ENCODE measurements around the gene NRXN3. TPM values are rescaled to one million over a fixed set of nuclear protein-coding genes. Genes with fewer than 3 reads are reported as not detected.

NRXN3 gene
- total and polyA plus RNA-seq, 5 donors from 2014 or later = not detected

- Histone ChIP-seq H3K9me3 (ENCODE audit: control insufficient read depth in 2 of 2, low read length in 2 of 2) (no peaks in the 10 kb centered on the region), H3K4me3 (ENCODE audit: low read depth, low read length) (no peak overlapping the region), H3K27ac (ENCODE audit: insufficient read depth, low read length, poor library complexity, severe bottlenecking) (no peak overlapping the region), H3K36me3 (ENCODE audit: control insufficient read depth, insufficient read depth, low read length) (no peaks in the 10 kb centered on the region), H3K27me3 (ENCODE audit: control insufficient read depth, insufficient read depth, low read length) (no peaks in the 10 kb centered on the region), H3K4me1 (ENCODE audit: control insufficient read depth, insufficient read depth, low read length, poor library complexity, severe bottlenecking) (no peaks in the 10 kb centered on the region)
- Mint-ChIP-seq H3K27me3 (no peaks in the 10 kb centered on the region), H3K4me1 (no peaks in the 10 kb centered on the region), H3K4me3 (no peak overlapping the region), H3K36me3 (no peaks in the 10 kb centered on the region), H3K9me3 (peaks cover 0 to 3% (median 0%) of the 10 kb centered on the region in 7 donors), H3K27ac (no peak overlapping the region)
- ATAC-seq (ENCODE audit: low read depth in 2 of 2) (no peak), DNase-seq (no peak)
Observed at GRCh38 chr14:79407572-79407971, 1237.4 kb downstream of the NRXN3 start.

GRCh38 chr14:79408696-79409095 lies 1238.5 kb downstream of the NRXN3 start:
- H3K36me3 Mint-ChIP-seq = no peaks in the 10 kb centered on the region
- H3K9me3 Mint-ChIP-seq = peaks cover 0 to 4% (median 0%) of the 10 kb centered on the region in 7 donors
- H3K4me1 Mint-ChIP-seq = no peaks in the 10 kb centered on the region
- H3K9me3 ChIP-seq (ENCODE audit: control insufficient read depth in 2 of 2, low read length in 2 of 2) = no peaks in the 10 kb centered on the region
- ATAC-seq (ENCODE audit: low read depth in 2 of 2) (no peak), DNase-seq (no peak)
- no peak overlapping the region for H3K4me3 Mint-ChIP-seq
- H3K27me3 ChIP-seq (ENCODE audit: control insufficient read depth, insufficient read depth, low read length) = no peaks in the 10 kb centered on the region
- H3K27ac Mint-ChIP-seq = no peak overlapping the region
- H3K36me3 ChIP-seq (ENCODE audit: control insufficient read depth, insufficient read depth, low read length) = no peaks in the 10 kb centered on the region
- no peaks in the 10 kb centered on the region for H3K4me1 ChIP-seq (ENCODE audit: control insufficient read depth, insufficient read depth, low read length, poor library complexity, severe bottlenecking)
- no peak overlapping the region for H3K27ac ChIP-seq (ENCODE audit: insufficient read depth, low read length, poor library complexity, severe bottlenecking)
- H3K27me3 Mint-ChIP-seq = no peaks in the 10 kb centered on the region
- H3K4me3 ChIP-seq (ENCODE audit: low read depth, low read length) = no peak overlapping the region

GRCh38 chr14:79411403-79412174 lies 1241.4 kb downstream of the NRXN3 start:
- Histone ChIP-seq H3K4me1 (ENCODE audit: control insufficient read depth, insufficient read depth, low read length, poor library complexity, severe bottlenecking) (no peaks in the 10 kb centered on the region), H3K4me3 (ENCODE audit: low read depth, low read length) (no peak overlapping the region), H3K36me3 (ENCODE audit: control insufficient read depth, insufficient read depth, low read length) (no peaks in the 10 kb centered on the region), H3K27me3 (ENCODE audit: control insufficient read depth, insufficient read depth, low read length) (no peaks in the 10 kb centered on the region), H3K27ac (ENCODE audit: insufficient read depth, low read length, poor library complexity, severe bottlenecking) (no peak overlapping the region), H3K9me3 (ENCODE audit: control insufficient read depth in 2 of 2, low read length in 2 of 2) (no peaks in the 10 kb centered on the region)
- H3K27me3 Mint-ChIP-seq = no peaks in the 10 kb centered on the region
- H3K4me1 Mint-ChIP-seq = no peaks in the 10 kb centered on the region
- H3K9me3 Mint-ChIP-seq = peaks cover 0 to 6% (median 0%) of the 10 kb centered on the region in 7 donors
- ATAC-seq (ENCODE audit: low read depth in 2 of 2) (no peak), DNase-seq (no peak)
- no peak overlapping the region for H3K27ac Mint-ChIP-seq
- H3K4me3 Mint-ChIP-seq = no peak overlapping the region
- no peaks in the 10 kb centered on the region for H3K36me3 Mint-ChIP-seq

GRCh38 chr14:79412822-79413221 lies 1242.6 kb downstream of the NRXN3 start:
- no peaks in the 10 kb centered on the region for H3K27me3 ChIP-seq (ENCODE audit: control insufficient read depth, insufficient read depth, low read length)
- no peaks in the 10 kb centered on the region for H3K4me1 ChIP-seq (ENCODE audit: control insufficient read depth, insufficient read depth, low read length, poor library complexity, severe bottlenecking)
- no peaks in the 10 kb centered on the region for H3K36me3 ChIP-seq (ENCODE audit: control insufficient read depth, insufficient read depth, low read length)
- peaks cover 0 to 7% (median 3%) of the 10 kb centered on the region in 7 donors for H3K9me3 Mint-ChIP-seq
- no peak overlapping the region for H3K27ac Mint-ChIP-seq
- DNase-seq (no peak), ATAC-seq (ENCODE audit: low read depth in 2 of 2) (no peak)
- H3K36me3 Mint-ChIP-seq = no peaks in the 10 kb centered on the region
- no peak overlapping the region for H3K4me3 ChIP-seq (ENCODE audit: low read depth, low read length)
- H3K9me3 ChIP-seq (ENCODE audit: control insufficient read depth in 2 of 2, low read length in 2 of 2) = no peaks in the 10 kb centered on the region
- H3K4me1 Mint-ChIP-seq = no peaks in the 10 kb centered on the region
- no peak overlapping the region for H3K27ac ChIP-seq (ENCODE audit: insufficient read depth, low read length, poor library complexity, severe bottlenecking)
- no peak overlapping the region for H3K4me3 Mint-ChIP-seq
- no peaks in the 10 kb centered on the region for H3K27me3 Mint-ChIP-seq

GRCh38 chr14:79413734-79414428 lies 1243.7 kb downstream of the NRXN3 start:
- Histone ChIP-seq H3K27ac (ENCODE audit: insufficient read depth, low read length, poor library complexity, severe bottlenecking) (no peak overlapping the region), H3K4me3 (ENCODE audit: low read depth, low read length) (no peak overlapping the region), H3K27me3 (ENCODE audit: control insufficient read depth, insufficient read depth, low read length) (no peaks in the 10 kb centered on the region), H3K9me3 (ENCODE audit: control insufficient read depth in 2 of 2, low read length in 2 of 2) (no peaks in the 10 kb centered on the region), H3K4me1 (ENCODE audit: control insufficient read depth, insufficient read depth, low read length, poor library complexity, severe bottlenecking) (no peaks in the 10 kb centered on the region), H3K36me3 (ENCODE audit: control insufficient read depth, insufficient read depth, low read length) (no peaks in the 10 kb centered on the region)
- ATAC-seq (ENCODE audit: low read depth in 2 of 2) = no peak
- no peak for DNase-seq
- Mint-ChIP-seq H3K27me3 (no peaks in the 10 kb centered on the region), H3K4me1 (no peaks in the 10 kb centered on the region), H3K27ac (no peak overlapping the region), H3K4me3 (no peak overlapping the region), H3K36me3 (no peaks in the 10 kb centered on the region), H3K9me3 (peaks cover under 1 to 8% (median 4%) of the 10 kb centered on the region in 7 donors)

- H3K4me1 ChIP-seq (ENCODE audit: control insufficient read depth, insufficient read depth, low read length, poor library complexity, severe bottlenecking) = no peaks in the 10 kb centered on the region
Observed at GRCh38 chr14:79415726-79416125, 1245.6 kb downstream of the NRXN3 start.

GRCh38 chr14:79417961-79418360 lies 1247.8 kb downstream of the NRXN3 start:
- ATAC-seq (ENCODE audit: low read depth in 2 of 2) (no peak), DNase-seq (no peak)
- Histone ChIP-seq H3K9me3 (ENCODE audit: control insufficient read depth in 2 of 2, low read length in 2 of 2) (no peaks in the 10 kb centered on the region), H3K27ac (ENCODE audit: insufficient read depth, low read length, poor library complexity, severe bottlenecking) (no peak overlapping the region), H3K27me3 (ENCODE audit: control insufficient read depth, insufficient read depth, low read length) (no peaks in the 10 kb centered on the region), H3K36me3 (ENCODE audit: control insufficient read depth, insufficient read depth, low read length) (no peaks in the 10 kb centered on the region), H3K4me1 (ENCODE audit: control insufficient read depth, insufficient read depth, low read length, poor library complexity, severe bottlenecking) (no peaks in the 10 kb centered on the region), H3K4me3 (ENCODE audit: low read depth, low read length) (no peak overlapping the region)
- no peaks in the 10 kb centered on the region for H3K36me3 Mint-ChIP-seq
- H3K4me3 Mint-ChIP-seq = peak overlapping the region in 1 of 4 donors; percentile 27
- no peaks in the 10 kb centered on the region for H3K27me3 Mint-ChIP-seq
- H3K4me1 Mint-ChIP-seq = no peaks in the 10 kb centered on the region
- H3K9me3 Mint-ChIP-seq = peaks cover 2 to 7% (median 5%) of the 10 kb centered on the region in 7 donors
- H3K27ac Mint-ChIP-seq = no peak overlapping the region

More at GRCh38 chr14:79415726-79416125, 1245.6 kb downstream of the NRXN3 start:
- Histone ChIP-seq H3K36me3 (ENCODE audit: control insufficient read depth, insufficient read depth, low read length) (no peaks in the 10 kb centered on the region), H3K27ac (ENCODE audit: insufficient read depth, low read length, poor library complexity, severe bottlenecking) (no peak overlapping the region), H3K9me3 (ENCODE audit: control insufficient read depth in 2 of 2, low read length in 2 of 2) (no peaks in the 10 kb centered on the region), H3K27me3 (ENCODE audit: control insufficient read depth, insufficient read depth, low read length) (no peaks in the 10 kb centered on the region), H3K4me3 (ENCODE audit: low read depth, low read length) (no peak overlapping the region)
- H3K27me3 Mint-ChIP-seq = no peaks in the 10 kb centered on the region
- H3K36me3 Mint-ChIP-seq = no peaks in the 10 kb centered on the region
- H3K4me3 Mint-ChIP-seq = no peak overlapping the region
- H3K27ac Mint-ChIP-seq = no peak overlapping the region
- no peak for DNase-seq
- no peaks in the 10 kb centered on the region for H3K4me1 Mint-ChIP-seq
- peaks cover 2 to 8% (median 4%) of the 10 kb centered on the region in 7 donors for H3K9me3 Mint-ChIP-seq
- no peak for ATAC-seq (ENCODE audit: low read depth in 2 of 2)

Measured in CD4-positive, CD25-positive, alpha-beta regulatory T cell (primary cell).